GM23248 (cell line): ENCODE measurements around the gene AGO3. TPM values are rescaled to one million over a fixed set of nuclear protein-coding genes. Genes with fewer than 3 reads are reported as not detected.

ENCODE experiments used
- DNase-seq: peaks from one replicate; pipeline ENCODE4 v3.0.0-alpha.2; 2015
- H2AFZ ChIP-seq: fragments of 200-600 bp; sonication (generic); 2 replicates; pipeline ENCODE4 v1.6.1; 2016; ENCODE audit warnings: antibody characterized with exemption
- H3F3A ChIP-seq: fragments of 200-600 bp; sonication (generic); 2 replicates; pipeline ENCODE4 v1.6.1; 2016; ENCODE audit warnings: mild to moderate bottlenecking, antibody characterized with exemption, mixed run types; ENCODE audit not compliant: insufficient read depth
- H3K27ac ChIP-seq: fragments of 200-600 bp; sonication (generic); 2 replicates; pipeline ENCODE4 v1.5.1; 2016; ENCODE audit warnings: mild to moderate bottlenecking
- H3K27me3 ChIP-seq: fragments of 200-600 bp; sonication (generic); replicated peaks from 2 replicates; pipeline ENCODE4 v1.6.1; 2016; ENCODE audit warnings: mild to moderate bottlenecking; ENCODE audit not compliant: insufficient read depth
- H3K36me3 ChIP-seq: fragments of 200-600 bp; sonication (generic); 2 replicates; pipeline ENCODE4 v1.6.1; 2016; ENCODE audit warnings: low read depth, mild to moderate bottlenecking
- H3K4me1 ChIP-seq: fragments of 200-600 bp; sonication (generic); 2 replicates; pipeline ENCODE4 v1.6.1; 2016; ENCODE audit warnings: mild to moderate bottlenecking; ENCODE audit not compliant: insufficient read depth
- H3K4me2 ChIP-seq: fragments of 200-600 bp; sonication (generic); one replicate; pipeline ENCODE4 v1.6.1; 2016; ENCODE audit warnings: mild to moderate bottlenecking; ENCODE audit not compliant: unreplicated experiment
- H3K4me3 ChIP-seq: fragments of 200-600 bp; sonication (generic); 2 replicates; pipeline ENCODE4 v1.5.1; 2016; ENCODE audit warnings: mild to moderate bottlenecking
- H3K79me2 ChIP-seq: fragments of 200-600 bp; sonication (generic); 2 replicates; pipeline ENCODE4 v1.6.1; 2016; ENCODE audit warnings: mild to moderate bottlenecking; ENCODE audit not compliant: insufficient read depth
- H3K9ac ChIP-seq: fragments of 200-600 bp; sonication (generic); 2 replicates; pipeline ENCODE4 v1.6.1; 2016; ENCODE audit warnings: mild to moderate bottlenecking
- H3K9me2 ChIP-seq: fragments of 200-600 bp; sonication (generic); 2 replicates; pipeline ENCODE4 v1.6.1; 2016; ENCODE audit warnings: mixed run types, mild to moderate bottlenecking, moderate library complexity; ENCODE audit not compliant: insufficient read depth
- H3K9me3 ChIP-seq: fragments of 200-600 bp; sonication (generic); one replicate; pipeline ENCODE4 v1.6.1; 2017; ENCODE audit warnings: low read depth
- H4K20me1 ChIP-seq: fragments of 200-600 bp; sonication (generic); 2 replicates; pipeline ENCODE4 v1.6.0; 2016; ENCODE audit not compliant: insufficient read depth
- EZH2 ChIP-seq: fragments of 200-600 bp; sonication (generic); IDR thresholded peaks from 2 replicates; pipeline ENCODE4 v1.6.1; 2018; ENCODE audit warnings: antibody characterized with exemption, mild to moderate bottlenecking; ENCODE audit not compliant: insufficient read depth, poor library complexity, severe bottlenecking
- EZH2phosphoT487 ChIP-seq: fragments of 200-600 bp; sonication (generic); IDR thresholded peaks from 2 replicates; pipeline ENCODE4 v1.6.1; 2018; ENCODE audit warnings: antibody characterized with exemption, moderate library complexity, mild to moderate bottlenecking, low read depth; ENCODE audit not compliant: insufficient read depth
- WGBS, 2 experiments: methylation state at CpG; one replicate each; pipeline ENCODE4 v1.1.6; 2015 to 2017; ENCODE audit warnings: low lambda C conversion rate in 2 of 2, low coverage in 1 of 2; ENCODE audit errors: missing lambda C conversion rate in 2 of 2; 5-methylcytosine and 5-hydroxymethylcytosine counted together
- in situ Hi-C: fragments of 300-500 bp; cut with MboI; formaldehyde crosslinking; loops from 2 replicates; pipeline ENCODE4 v1.15.0; 2020
- polyA plus RNA-seq: library from polyadenylated mRNA; unstranded; fragments of >200 nt; fragmentation: Nextera tagmentation; extraction: Ambion mirVana; gene quantifications from 2 replicates; pipeline ENCODE4 v1.2.1, GENCODE V29; 2016
- total RNA-seq: library from RNA; depleted of rRNA; stranded (reverse); fragments of >200 nt; shearing (Covaris generic); gene quantifications from 2 replicates; pipeline ENCODE4 v1.2.3, GENCODE V29; 2014; rRNA removed

AGO3 gene
- total and polyA plus RNA-seq, 2 experiments from 2014 or later = 7.9 to 14.2 TPM

DNA sequence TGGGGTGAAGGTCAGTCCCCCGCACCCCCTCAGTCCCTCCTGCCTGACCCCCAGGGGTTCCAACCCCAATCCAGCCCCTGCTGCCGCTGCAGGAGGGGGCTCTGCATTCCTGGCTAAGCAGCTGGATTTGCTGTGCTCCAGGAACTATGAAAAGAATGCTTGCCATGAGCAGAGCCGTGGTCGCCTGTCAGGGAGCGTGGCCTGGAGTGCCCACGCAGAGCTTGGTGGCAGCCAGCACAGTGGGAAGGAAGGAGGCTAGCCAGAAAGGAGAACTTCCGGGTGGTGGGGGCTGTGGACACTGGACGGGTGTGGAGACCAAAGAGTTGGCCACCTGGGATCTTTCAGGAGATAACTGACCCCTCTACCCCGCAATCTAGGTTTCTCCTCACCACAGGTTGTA is 188.6 kb downstream of the AGO3 start:
- Histone ChIP-seq H3K36me3 (no peaks in the 10 kb centered on the region), H3K4me3 (no peak overlapping the region), H2AFZ (no peak overlapping the region), H3K79me2 (no peaks in the 10 kb centered on the region), H3K27me3 (0 out of 2 replicates have a peak, but pooled peaks cover 2% of the 10 kb centered on the region), H3K4me1 (peaks cover 21% of the 10 kb centered on the region), H3K9ac (no peak overlapping the region), H3F3A (peaks cover 19% of the 10 kb centered on the region), H3K27ac (no peak overlapping the region), H4K20me1 (no peaks in the 10 kb centered on the region), H3K9me3 (no peaks in the 10 kb centered on the region), H3K4me2 (no peak overlapping the region), H3K9me2 (no peaks in the 10 kb centered on the region)
- WGBS, 2 experiments = 65 to 68% methylated on average over 9 of the region's 9 CpGs
- TF ChIP-seq EZH2 = no peak
- no peak for TF ChIP-seq EZH2phosphoT487
- no peak for DNase-seq
- in situ Hi-C loops = no loop called here

Other genes starting within 250 kb of the AGO3 start
- gene C1orf216, start 212.2 kb upstream of the AGO3 start, total RNA-seq = 32.2 and 36.4 TPM in 2 replicates
- gene C1orf216, start 212.2 kb upstream of the AGO3 start, polyA plus RNA-seq = 20.0 and 21.6 TPM in 2 replicates
- 4.4 and 10.8 TPM in 2 replicates for gene CLSPN, start 161.1 kb upstream of the AGO3 start, total RNA-seq
- 4.3 and 4.4 TPM in 2 replicates for gene CLSPN, start 161.1 kb upstream of the AGO3 start, polyA plus RNA-seq
- gene AGO4, start 123.1 kb upstream of the AGO3 start, total RNA-seq = 6.4 and 6.8 TPM in 2 replicates
- 2.2 and 4.4 TPM in 2 replicates for gene AGO4, start 123.1 kb upstream of the AGO3 start, polyA plus RNA-seq
- gene AGO1, start 47.9 kb upstream of the AGO3 start, total RNA-seq = 11.0 and 13.8 TPM in 2 replicates
- gene AGO1, start 47.9 kb upstream of the AGO3 start, polyA plus RNA-seq = 5.5 and 6.1 TPM in 2 replicates
- not detected in 2 replicates for gene TEKT2, start 153.0 kb downstream of the AGO3 start, total RNA-seq
- not detected in 2 replicates for gene TEKT2, start 153.0 kb downstream of the AGO3 start, polyA plus RNA-seq
- 64.7 and 70.3 TPM in 2 replicates for gene ADPRS, start 157.8 kb downstream of the AGO3 start, total RNA-seq
- 38.9 and 42.0 TPM in 2 replicates for gene ADPRS, start 157.8 kb downstream of the AGO3 start, polyA plus RNA-seq
- 30.5 and 33.1 TPM in 2 replicates for gene COL8A2, start 194.1 kb downstream of the AGO3 start, total RNA-seq
- gene COL8A2, start 194.1 kb downstream of the AGO3 start, polyA plus RNA-seq = 2.9 and 3.2 TPM in 2 replicates
- gene TRAPPC3, start 218.4 kb downstream of the AGO3 start, total RNA-seq = 101 and 112 TPM in 2 replicates
- 134 and 135 TPM in 2 replicates for gene TRAPPC3, start 218.4 kb downstream of the AGO3 start, polyA plus RNA-seq
- gene MAP7D1, start 225.1 kb downstream of the AGO3 start, total RNA-seq = 160 and 224 TPM in 2 replicates
- gene MAP7D1, start 225.1 kb downstream of the AGO3 start, polyA plus RNA-seq = 34.8 and 35.8 TPM in 2 replicates